ENCODE results near the gene OR7G1.

Gene OR7G1

GRCh38 chr19:9115307-9115813 lies at the start of gene OR7G1:
OR7G1 (minus strand) TSS chr19:9115763; CDS start chr19:9115763, 0 bp downstream.
- no peak for DNase-seq

- no peak for DNase-seq
These were observed 49.7 kb upstream of the OR7G1 start for GRCh38 chr19:9165261-9165660.

- no peak for DNase-seq
These were observed 45.9 kb upstream of the OR7G1 start for GRCh38 chr19:9161427-9161826.

GRCh38 chr19:9159891-9160290 lies 44.3 kb upstream of the OR7G1 start:
- DNase-seq: no peak

- no peak for DNase-seq
These were observed 40.7 kb upstream of the OR7G1 start for GRCh38 chr19:9156304-9156703.

- DNase-seq: no peak
These were observed 40.0 kb upstream of the OR7G1 start for GRCh38 chr19:9155591-9155990.

GRCh38 chr19:9151367-9151766 lies 35.8 kb upstream of the OR7G1 start:
- no peak for DNase-seq

GRCh38 chr19:9150650-9151049 lies 35.1 kb upstream of the OR7G1 start:
- no peak for DNase-seq

- no peak for DNase-seq
These were observed 34.4 kb upstream of the OR7G1 start for GRCh38 chr19:9149997-9150396.

- no peak for DNase-seq
These were observed 33.1 kb upstream of the OR7G1 start for GRCh38 chr19:9148697-9149096.

GRCh38 chr19:9146882-9147281 lies 31.3 kb upstream of the OR7G1 start:
- DNase-seq: no peak

- no peak for DNase-seq
These were observed 29.4 kb upstream of the OR7G1 start for GRCh38 chr19:9144920-9145319.

GRCh38 chr19:9140159-9140874 lies 24.8 kb upstream of the OR7G1 start, which contains the start of gene ZNF317:
ZNF317 (plus strand) TSS chr19:9140397; CDS start chr19:9156017, 15,620 bp downstream.
- peak; percentile 59 for DNase-seq

- no peak for DNase-seq
These were observed 24.1 kb upstream of the OR7G1 start for GRCh38 chr19:9139609-9140158.

GRCh38 chr19:9132422-9132821 lies 16.9 kb upstream of the OR7G1 start:
- no peak for DNase-seq

GRCh38 chr19:9130965-9131364 lies 15.4 kb upstream of the OR7G1 start:
- DNase-seq: no peak

GRCh38 chr19:9128171-9128570 lies 12.6 kb upstream of the OR7G1 start:
- no peak for DNase-seq

- no peak for DNase-seq
These were observed 11.4 kb upstream of the OR7G1 start, which contains the start of gene OR7G3 for GRCh38 chr19:9126900-9127405. OR7G3 (minus strand) TSS chr19:9126950; CDS start chr19:9126950, 0 bp downstream.

- DNase-seq: no peak
These were observed 984 bp upstream of the OR7G1 start for GRCh38 chr19:9116547-9116946.

- no peak for DNase-seq
These were observed 5.6 kb downstream of the OR7G1 start for GRCh38 chr19:9109959-9110358.

GRCh38 chr19:9107375-9107774 lies 8.2 kb downstream of the OR7G1 start, which contains the start of gene OR7G2:
OR7G2 (minus strand) TSS chr19:9107475; CDS start chr19:9103243, 4,232 bp downstream.
- no peak for DNase-seq

GRCh38 chr19:9086761-9087160 lies 28.8 kb downstream of the OR7G1 start, which contains the start of gene OR1M1:
OR1M1 (plus strand) TSS chr19:9087061; CDS start chr19:9093245, 6,184 bp downstream.
- DNase-seq: no peak

GRCh38 chr19:9078651-9079050 lies 36.9 kb downstream of the OR7G1 start:
- DNase-seq: no peak

GRCh38 chr19:9076901-9077300 lies 38.7 kb downstream of the OR7G1 start:
- DNase-seq: no peak
